HG03139 (cell line): ENCODE data around the gene UBE2O.

Experiments used
- ATAC-seq: cut with Tn5 transposase; IDR thresholded peaks from one replicate; pipeline ENCODE4 v1.9.1; 2021; ENCODE audit not compliant: unreplicated experiment

The UBE2O gene

DNA sequence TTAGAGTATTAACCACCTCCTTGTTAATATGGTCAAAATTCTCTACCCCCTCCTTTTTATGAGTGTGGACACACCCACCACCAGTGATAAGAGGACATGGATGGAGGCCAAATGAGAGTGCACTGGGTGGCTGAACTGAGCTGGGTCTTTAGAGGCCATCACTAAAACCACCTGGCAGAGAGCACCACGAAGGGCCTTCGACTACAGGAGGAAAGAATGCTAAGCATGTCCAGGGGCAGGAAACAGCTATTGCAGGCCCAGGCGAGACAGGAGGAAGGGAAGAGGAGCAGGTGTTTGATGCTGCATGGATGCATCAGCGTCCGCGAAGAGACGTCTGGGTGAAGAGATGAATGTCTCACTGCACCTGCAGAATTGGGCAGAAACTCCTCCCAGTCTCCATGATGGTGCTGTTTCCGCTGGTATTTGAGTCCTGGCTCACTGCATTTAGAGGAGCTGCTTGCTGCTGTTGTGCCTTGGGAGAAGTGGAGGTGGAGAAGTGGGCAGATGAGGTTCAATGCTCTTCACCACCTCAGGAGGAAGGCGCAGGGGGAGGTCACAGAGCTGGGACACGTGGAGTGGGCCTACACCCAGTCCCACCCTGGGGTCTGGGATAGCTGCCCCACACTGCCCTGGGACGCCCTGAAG is 35.3 kb downstream of the UBE2O start:
- ATAC-seq, result no peak

GRCh38 chr17:76416899-76417298 is 36.1 kb downstream of the UBE2O start:
- ATAC-seq, result no peak

DNA sequence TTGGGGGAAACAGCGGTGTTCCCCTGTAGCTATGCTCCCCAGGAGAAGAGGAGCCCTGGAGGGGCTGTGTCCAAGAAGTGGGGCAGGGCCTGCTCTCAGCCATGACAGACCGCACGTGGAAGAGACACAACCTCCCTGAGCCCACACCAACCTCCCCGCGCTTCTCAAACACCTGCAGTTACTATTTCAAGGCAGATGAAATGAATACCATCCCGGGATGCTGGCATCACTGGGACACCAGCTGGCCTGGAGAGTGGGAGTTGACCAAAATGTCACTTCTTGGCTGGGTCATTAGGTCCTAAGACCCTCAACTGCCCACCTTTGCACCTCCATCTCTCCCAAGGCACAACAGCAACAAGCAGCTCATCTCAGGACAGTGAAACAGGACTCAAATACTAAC is 36.5 kb downstream of the UBE2O start:
- ATAC-seq, result no peak

DNA sequence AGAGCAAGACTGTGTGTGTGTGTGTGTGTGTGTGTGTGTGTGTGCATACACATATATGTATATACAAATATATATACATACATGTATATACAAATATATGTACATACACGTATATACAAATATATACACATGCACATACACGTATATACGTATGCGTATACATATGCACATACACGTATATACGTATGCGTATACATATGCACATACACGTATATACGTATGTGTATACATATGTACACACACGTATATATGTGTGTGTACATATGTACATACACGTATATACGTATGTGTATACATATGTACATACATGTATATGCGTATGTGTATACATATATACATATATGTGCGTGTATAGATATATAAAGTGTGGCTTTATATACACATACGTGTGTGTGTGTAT is 37.2 kb downstream of the UBE2O start:
- no peak for ATAC-seq

DNA sequence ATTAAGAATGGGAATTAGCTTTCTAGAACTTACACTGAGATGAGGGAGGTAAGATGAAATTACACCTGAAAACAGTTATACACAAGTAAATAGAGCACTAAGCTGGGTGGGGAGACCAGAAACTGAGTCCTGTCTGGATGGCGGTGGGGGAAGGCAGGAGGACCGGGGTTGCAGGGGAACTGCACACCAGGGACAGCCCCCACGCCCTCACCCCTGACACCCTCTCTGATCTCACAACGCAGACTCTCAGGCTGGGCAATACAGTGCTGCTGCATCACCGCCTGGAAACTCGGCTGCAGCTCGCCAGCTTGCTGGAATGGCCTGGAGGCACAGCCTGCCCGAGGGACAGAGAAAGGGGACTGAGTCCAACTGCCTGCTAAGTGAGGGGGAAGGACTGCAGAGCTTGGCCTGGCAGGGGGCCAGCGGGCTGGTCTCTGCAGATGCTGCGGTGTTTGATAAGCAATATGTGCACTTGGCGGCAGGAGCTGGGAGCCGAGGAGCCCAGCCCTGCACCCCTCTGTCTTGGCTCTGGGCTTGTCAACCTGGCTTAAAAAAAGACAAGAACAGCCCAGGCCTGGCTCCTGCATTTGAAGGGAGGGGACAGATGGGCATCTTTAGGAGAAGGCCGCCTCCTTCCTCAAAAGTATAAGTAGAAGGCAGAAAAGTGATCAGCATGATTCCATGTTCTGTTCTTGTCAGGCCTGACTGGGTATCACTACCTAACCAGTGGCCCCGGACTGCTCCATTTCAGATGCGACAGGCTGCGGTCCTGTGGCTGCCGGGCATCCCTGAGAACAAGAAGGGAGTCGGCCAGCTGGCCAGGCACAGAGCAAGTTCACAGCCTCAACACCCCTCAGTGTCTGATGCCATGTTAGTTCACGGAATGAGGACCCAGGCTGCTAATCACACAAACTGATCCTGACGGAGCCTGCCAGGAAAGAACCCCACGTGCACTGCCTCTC is 38.3 kb downstream of the UBE2O start:
- no peak for ATAC-seq

DNA sequence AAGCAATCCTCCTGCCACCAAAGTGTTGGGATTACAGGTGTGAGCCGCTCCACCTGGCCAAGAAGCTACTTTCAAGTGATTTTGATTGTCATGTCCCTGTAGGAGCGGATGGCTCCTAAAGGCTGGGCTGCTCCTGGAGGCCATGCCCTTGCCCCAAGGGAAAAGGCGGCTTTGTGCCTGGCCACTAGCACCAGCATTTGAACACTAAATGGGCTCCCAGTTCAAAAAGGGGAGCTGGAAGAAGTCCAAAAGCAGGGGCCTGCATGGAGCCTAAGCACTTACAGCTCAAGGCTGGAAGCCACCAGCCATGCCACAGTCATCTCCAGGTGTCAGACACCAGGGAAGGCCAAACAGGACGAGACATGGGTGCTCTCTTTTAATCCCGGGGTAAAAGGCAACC is 41.7 kb downstream of the UBE2O start:
- ATAC-seq, result no peak

- ATAC-seq, result no peak
Observed at GRCh38 chr17:76410328-76410965, 42.5 kb downstream of the UBE2O start.

DNA sequence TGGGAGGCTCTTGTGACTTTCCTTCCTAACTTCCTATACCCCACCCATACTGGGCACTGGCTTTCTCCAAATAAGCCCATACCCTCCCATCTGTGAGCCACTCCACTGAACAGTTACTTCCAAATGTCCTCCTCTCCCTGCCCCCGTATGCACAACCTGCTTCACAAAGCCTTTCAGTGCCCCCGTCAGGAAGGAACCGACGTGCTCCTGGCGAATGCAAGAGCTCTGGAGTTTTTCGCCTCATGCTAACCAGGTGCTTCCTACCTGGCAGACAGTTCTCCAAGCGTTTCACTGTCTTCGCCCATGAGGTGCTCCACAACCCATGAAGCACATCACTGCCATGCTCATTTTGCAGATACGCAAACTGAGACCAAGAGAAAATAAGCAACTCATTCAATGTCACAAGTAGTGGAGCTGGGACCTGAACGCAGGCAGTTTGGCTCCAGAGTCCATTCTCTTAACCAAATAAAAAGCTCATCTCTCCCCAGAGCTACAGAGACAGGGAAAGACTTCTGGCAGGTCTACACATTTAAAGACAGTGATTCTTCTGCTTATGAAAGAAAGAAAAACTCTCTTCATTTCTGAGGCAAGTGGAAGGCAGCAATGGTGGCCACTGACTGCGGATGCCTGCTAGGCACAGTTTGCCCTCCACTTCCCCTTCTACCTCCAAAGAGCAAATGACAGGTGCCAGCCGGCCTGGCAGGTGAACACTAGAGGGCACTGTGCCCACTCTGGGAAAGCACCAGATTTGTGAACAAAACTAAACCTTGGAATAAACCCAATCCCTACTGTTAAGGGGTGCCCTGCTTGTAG is 44.7 kb downstream of the UBE2O start:
- ATAC-seq, result no peak

DNA sequence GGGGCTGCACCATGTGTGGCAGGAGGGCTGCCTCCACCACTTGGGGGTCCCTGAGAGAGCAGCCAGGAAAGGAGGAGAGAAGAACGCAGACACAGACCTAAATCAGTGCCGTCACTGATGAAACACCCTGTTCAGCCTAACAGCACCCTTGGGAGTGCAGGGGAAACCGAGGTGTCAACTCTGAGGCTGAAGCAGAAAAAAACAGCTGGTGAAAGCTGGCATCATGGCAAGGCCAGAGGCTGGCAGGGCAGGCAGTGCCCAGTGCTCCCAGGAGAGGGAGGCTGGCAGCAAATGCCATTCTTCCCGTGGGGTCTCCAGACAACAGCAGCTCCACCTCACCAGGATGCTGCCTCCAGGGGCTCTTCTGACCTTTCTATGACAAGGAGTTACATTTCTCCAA is 45.4 kb downstream of the UBE2O start:
- ATAC-seq, result no peak

GRCh38 chr17:76405967-76406647 is 46.8 kb downstream of the UBE2O start:
- ATAC-seq, result no peak

- no peak for ATAC-seq
Observed at GRCh38 chr17:76405607-76405966, 47.4 kb downstream of the UBE2O start.

DNA sequence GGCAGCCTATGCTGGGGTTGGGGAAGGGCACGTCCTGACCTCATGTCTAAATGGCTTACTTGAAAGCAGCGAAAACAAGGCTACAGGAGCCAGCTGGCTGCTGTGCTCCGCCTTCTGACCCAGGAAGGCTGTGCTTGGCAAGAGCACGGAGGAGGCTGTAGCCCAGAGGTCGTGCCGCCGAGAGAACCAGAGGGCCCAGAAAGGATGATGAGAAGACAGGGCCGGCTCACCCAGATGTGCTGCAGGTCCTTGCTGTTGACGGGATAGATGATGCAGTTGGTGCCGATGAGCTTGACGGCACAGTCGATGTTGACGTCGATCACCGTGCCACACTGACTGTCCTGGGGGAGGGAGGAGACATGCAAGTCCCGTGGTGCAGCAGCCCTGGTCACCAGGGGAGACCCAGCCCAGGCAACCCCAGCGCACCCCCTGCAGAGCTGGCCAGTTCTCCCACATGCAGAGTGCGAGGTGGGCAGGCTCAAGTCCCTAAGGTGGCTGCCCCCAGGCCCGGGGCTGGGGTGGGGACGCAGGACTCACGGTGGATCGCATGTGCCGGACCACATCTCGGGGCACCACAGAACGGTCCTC is 47.9 kb downstream of the UBE2O start:
- no peak for ATAC-seq

- ATAC-seq, result no peak
Observed at GRCh38 chr17:76404256-76404655, 48.7 kb downstream of the UBE2O start.

- no peak for ATAC-seq
Observed at GRCh38 chr17:76402711-76403110, 50.2 kb downstream of the UBE2O start.

DNA sequence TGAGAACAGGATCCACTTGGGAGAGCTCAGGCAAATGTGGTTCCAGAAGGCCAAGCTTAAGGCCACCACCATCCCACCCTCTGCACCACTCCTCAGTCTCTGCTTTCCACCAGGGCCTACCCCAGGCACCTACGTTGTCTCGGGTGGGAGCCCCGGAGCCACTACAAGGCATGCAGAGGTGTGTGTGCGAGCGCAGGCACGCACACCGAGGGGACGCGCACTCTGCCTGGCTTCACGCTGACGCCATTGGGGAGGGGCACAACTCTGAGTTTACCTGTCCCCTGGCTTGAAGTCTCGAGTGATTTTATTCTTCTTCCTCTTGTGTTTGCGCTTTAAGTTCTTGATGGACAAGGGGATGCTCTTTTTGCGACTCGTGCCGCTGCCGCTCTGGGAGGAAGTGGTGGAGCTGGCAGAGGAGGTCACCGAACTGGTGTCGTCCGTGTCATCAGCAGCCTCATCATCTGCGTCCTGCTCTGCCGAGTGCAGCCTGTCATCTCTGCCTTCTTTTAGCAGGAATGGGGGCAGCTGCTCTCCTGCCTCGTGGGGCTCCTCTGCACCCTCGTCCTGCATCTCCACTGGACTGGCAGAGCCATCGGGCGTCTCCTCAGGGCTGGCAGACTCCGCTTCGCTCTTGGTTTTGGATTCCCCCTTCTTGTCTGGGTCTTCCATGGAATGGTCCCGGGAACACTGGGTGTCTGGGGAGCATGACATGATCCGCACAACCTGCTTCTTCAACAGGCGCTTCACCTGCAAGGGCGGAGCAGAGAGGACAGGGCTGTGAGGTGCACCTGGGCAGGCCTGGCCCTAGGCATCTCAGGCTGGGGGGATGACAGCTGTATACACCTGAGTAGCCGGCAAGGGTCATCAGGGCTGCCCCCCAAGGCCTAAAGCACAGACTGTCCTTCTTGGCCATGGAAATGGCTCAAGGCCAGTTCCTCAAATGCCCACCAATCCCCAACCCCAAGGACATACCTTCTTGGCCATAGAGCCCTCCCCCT is 53.5 kb downstream of the UBE2O start:
- ATAC-seq, result no peak

- no peak for ATAC-seq
Observed at GRCh38 chr17:76398523-76399174, 54.3 kb downstream of the UBE2O start.

- no peak for ATAC-seq
Observed at GRCh38 chr17:76397687-76398522, 55.0 kb downstream of the UBE2O start.

GRCh38 chr17:76397184-76397583 is 55.8 kb downstream of the UBE2O start:
- ATAC-seq, result no peak
